Measurements from ENCODE around the gene MDM2.

Gene MDM2

DNA sequence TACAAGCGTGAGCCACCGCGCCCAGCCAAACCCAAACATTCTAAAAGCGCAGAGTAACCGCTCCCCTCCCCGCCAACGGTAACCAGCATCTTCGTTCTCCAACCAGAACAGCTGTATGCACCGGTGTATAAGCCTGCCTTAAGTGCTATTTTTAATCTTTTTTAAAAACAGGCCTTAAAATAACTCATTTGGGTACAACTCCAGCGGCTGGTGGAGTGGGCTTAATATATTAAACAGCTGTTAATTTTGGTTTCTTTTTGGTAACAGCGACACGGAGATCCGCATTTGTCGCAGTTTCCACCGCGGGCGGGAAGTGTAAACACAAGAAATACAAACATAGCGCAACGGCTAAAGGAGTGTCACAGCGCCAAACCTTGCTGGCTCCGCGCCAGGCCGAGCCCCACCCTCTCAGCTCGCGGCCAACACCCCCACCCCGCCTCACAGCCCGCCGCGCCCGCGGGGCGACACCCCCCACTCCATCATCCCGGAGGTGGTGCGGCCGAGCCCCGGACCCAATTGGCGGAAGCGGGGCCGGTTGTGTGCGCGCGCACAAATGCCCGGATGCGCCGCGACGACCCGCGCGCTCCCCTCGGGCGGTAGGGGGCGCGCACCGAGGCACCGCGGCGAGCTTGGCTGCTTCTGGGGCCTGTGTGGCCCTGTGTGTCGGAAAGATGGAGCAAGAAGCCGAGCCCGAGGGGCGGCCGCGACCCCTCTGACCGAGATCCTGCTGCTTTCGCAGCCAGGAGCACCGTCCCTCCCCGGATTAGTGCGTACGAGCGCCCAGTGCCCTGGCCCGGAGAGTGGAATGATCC, at the start of gene MDM2:
Gene MDM2, plus strand, starts transcription at position 602 of the 812 bp plus-strand sequence. CDS start 301 bp downstream, outside the sequence.
- in situ Hi-C loops (cut with HindIII; ENCODE audit: low sequenced_read_pairs): no loop called here

GRCh38 chr12:68759852-68760251, 48.1 kb upstream of the MDM2 start:
- in situ Hi-C loops (cut with HindIII; ENCODE audit: low sequenced_read_pairs): no loop called here

GRCh38 chr12:68760806-68761441, 47.1 kb upstream of the MDM2 start:
- in situ Hi-C loops (cut with HindIII; ENCODE audit: low sequenced_read_pairs): no loop called here

GRCh38 chr12:68761442-68761812, 46.5 kb upstream of the MDM2 start:
- in situ Hi-C loops (cut with HindIII; ENCODE audit: low sequenced_read_pairs): no loop called here

- in situ Hi-C loops (cut with HindIII; ENCODE audit: low sequenced_read_pairs): no loop called here
Observed at GRCh38 chr12:68761901-68762630, 45.9 kb upstream of the MDM2 start.

DNA sequence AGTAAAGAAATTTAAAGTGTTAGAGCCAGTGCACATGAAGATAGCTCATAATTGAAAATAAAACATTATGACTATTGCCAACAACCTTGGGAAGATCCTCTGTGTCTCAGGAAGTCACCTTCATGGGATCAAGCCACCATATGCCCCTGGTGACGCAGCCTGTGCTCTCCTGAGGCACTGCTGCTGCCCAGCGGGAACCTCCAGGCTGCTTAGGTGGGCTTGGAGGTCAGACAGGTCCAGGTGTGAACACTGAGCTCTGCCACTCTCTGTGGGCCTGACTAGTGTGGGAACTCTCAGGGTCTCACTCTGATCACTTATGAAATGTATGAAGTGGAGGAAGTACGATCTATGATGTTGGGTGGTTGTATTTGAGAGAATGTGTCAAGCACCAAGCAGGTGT, 45.3 kb upstream of the MDM2 start:
- in situ Hi-C loops (cut with HindIII; ENCODE audit: low sequenced_read_pairs): no loop called here

DNA sequence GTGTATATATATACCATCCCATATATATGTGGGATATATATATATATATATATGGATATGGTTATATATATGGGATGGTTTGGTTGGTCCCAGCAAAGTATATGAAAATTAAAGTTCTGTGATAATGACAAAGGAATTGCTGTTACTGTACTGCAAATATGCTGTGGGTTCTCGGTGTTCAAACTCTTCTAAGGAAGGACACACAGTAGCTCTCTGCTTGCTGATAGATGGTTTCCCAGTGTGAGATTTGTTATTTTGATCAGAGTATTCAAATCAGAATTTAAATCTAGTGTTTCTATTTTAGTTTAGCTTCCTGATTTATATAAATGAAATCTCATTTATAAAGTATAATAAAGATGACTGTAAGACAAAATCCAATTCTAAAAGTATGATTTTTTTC, 42.3 kb upstream of the MDM2 start:
- in situ Hi-C loops (cut with HindIII; ENCODE audit: low sequenced_read_pairs): no loop called here

- in situ Hi-C loops (cut with HindIII; ENCODE audit: low sequenced_read_pairs): no loop called here
Observed at GRCh38 chr12:68766646-68767045, 41.3 kb upstream of the MDM2 start.

DNA sequence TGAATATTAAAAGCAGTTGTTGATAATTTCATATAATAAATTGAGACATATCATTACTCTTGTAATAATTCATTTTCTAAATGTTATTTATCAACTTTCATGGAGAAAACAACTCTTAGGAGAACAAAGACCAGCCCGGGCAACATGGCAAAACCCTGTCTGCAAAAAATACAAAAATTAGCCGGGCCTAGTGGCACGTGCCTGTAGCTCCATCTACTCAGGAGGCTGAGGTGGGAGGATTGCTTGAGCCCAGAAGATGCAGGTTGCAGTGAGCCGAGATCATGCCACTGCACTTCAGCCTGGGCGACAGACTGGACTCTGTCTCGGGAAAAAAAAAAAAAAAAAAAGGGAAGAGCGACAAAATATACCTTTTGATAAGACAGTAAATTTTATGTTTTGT, 40.8 kb upstream of the MDM2 start:
- in situ Hi-C loops (cut with HindIII; ENCODE audit: low sequenced_read_pairs): no loop called here

GRCh38 chr12:68768431-68768939, 39.5 kb upstream of the MDM2 start:
- in situ Hi-C loops (cut with HindIII; ENCODE audit: low sequenced_read_pairs): no loop called here

GRCh38 chr12:68769941-68770340, 38.0 kb upstream of the MDM2 start:
- in situ Hi-C loops (cut with HindIII; ENCODE audit: low sequenced_read_pairs): no loop called here

DNA sequence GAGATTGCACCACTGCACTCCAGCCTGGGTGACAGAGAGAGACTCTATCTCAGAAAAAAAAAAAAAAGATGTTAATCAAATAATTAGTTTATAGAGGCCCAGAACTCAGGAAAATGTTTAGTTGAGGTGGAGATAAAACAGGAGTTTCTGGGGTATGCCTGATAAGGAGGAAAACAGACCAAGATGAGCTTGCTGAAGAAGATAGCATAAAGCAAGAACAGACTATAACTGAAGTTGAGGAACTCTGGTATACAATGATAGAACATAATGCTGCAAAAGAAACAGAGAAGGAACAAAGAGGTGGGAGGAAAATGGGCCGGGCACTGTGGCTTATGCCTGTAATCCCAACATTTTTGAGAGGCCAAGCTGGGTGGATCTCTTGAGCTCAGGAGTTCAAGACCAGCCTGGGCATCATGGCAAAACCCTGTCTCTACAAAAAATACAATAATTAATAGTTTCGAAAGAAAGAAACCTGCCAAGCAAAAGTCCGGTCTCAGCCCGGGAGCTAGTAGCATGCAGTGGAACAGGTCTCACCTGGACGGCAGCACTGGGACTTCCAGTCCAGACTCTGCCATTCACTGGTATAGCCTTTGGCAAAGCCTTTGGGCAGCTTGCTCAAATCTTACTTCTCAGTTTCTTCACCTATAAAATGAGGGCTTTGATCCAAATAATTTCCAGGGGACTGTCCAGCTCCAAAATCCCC, 36.6 kb upstream of the MDM2 start:
- in situ Hi-C loops (cut with HindIII; ENCODE audit: low sequenced_read_pairs): no loop called here

DNA sequence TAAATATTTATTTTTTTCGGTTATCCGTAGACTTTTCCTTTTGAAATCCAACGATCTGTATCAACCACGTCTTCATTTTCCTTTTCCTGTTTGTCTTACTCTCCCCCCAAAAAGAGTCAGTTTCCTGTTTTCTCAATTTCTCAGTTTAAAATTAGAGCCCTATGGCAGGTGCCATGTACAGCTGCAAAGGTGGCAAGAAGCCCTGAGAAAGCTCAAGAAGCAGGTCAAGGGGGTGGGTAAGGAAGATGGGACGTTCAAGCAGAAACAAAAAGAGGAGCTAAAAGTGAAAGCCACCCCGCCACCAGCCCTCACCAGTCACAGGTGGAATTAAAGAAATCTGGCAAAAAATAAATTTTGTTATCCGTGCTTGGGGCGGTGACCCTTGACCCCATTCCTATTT, 35.3 kb upstream of the MDM2 start:
- in situ Hi-C loops (cut with HindIII; ENCODE audit: low sequenced_read_pairs): no loop called here

GRCh38 chr12:68773582-68773981, 34.4 kb upstream of the MDM2 start:
- in situ Hi-C loops (cut with HindIII; ENCODE audit: low sequenced_read_pairs): no loop called here

DNA sequence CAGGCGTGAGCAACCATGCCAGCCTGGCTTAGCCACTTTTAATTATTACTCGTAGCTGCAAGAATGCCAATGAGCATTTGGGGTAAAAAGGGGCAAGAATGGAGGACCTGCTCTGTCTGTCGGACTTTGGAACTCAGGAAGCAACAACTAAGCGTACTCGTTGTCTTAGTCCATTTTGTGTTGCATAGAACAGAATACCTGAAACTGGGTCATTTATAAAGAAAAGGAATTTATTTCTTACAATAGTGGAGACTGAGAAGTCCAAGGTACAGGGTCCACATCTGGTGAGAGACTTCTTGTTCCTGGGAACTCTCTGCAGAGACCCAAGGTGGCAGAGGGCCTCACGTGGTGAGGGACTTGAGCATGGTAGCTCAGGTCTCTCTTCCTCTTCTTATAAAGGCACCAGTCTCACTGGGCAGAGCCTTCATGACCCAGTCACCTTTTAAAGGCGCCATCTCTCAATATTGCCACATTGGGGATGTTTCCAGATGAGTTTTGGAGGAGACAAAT, 32.8 kb upstream of the MDM2 start:
- in situ Hi-C loops (cut with HindIII; ENCODE audit: low sequenced_read_pairs): no loop called here

- in situ Hi-C loops (cut with HindIII; ENCODE audit: low sequenced_read_pairs): no loop called here
Observed at GRCh38 chr12:68776976-68777610, 30.9 kb upstream of the MDM2 start.

DNA sequence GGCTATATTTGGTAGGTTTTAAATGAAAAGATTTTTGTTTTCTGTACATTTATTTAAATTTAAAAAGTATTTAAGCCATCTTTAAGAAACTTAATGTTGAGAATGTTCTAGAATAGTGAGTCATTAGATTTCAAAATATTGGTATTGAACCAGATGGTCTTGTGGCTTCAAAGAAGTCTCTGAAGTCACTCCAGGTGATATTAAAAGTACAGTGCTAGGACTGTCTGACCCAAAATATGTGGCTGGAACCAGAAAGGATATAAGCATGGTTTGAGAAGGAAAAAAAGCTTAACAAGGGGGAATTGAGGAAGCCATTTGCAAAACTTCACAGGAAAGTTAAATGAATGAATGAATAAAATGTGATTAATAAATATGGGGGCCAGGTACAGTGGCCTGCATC, 28.7 kb upstream of the MDM2 start:
- in situ Hi-C loops (cut with HindIII; ENCODE audit: low sequenced_read_pairs): no loop called here

GRCh38 chr12:68780731-68781130, 27.2 kb upstream of the MDM2 start:
- in situ Hi-C loops (cut with HindIII; ENCODE audit: low sequenced_read_pairs): no loop called here

- in situ Hi-C loops (cut with HindIII; ENCODE audit: low sequenced_read_pairs): no loop called here
Observed at GRCh38 chr12:68781728-68782127, 26.2 kb upstream of the MDM2 start.

- in situ Hi-C loops (cut with HindIII; ENCODE audit: low sequenced_read_pairs): no loop called here
Observed at GRCh38 chr12:68784015-68784414, 24.0 kb upstream of the MDM2 start.
